Calu3 (cell line): ENCODE measurements around the gene IFI16. TPM values are rescaled to one million over a fixed set of nuclear protein-coding genes. Genes with fewer than 3 reads are reported as not detected.

Experiments
- BruUV-seq: library from RNA; stranded (reverse); fragments of 400-500 nt; replicated peaks from 2 replicates; lab custom pipeline; 2021; lab: Mats Ljungman, UMichigan
- CTCF ChIA-PET: fragments of 300-600 bp; sonication (Branson Sonifier 250); formaldehyde crosslinking; loops from one replicate; lab custom pipeline; 2022; ENCODE audit warnings: antibody characterized with exemption; lab: Charles Lee
- DNase-seq: peaks from one replicate; pipeline ENCODE4 v3.0.0; 2022
- H3K27ac Mint-ChIP-seq: one replicate; pipeline ENCODE4 v1.8.0; 2022; ENCODE audit warnings: mixed read lengths; ENCODE audit not compliant: unreplicated experiment
- H3K27me3 Mint-ChIP-seq: one replicate; pipeline ENCODE4 v1.8.0; 2022; ENCODE audit warnings: mixed read lengths; ENCODE audit not compliant: unreplicated experiment
- H3K36me3 Mint-ChIP-seq: one replicate; pipeline ENCODE4 v1.8.0; 2022; ENCODE audit warnings: mild to moderate bottlenecking, moderate library complexity, mixed read lengths; ENCODE audit not compliant: insufficient read depth, unreplicated experiment
- H3K4me1 Mint-ChIP-seq: one replicate; pipeline ENCODE4 v1.8.0; 2022; ENCODE audit warnings: mild to moderate bottlenecking, low read depth, mixed read lengths; ENCODE audit not compliant: unreplicated experiment
- H3K4me3 Mint-ChIP-seq: one replicate; pipeline ENCODE4 v1.8.0; 2022; ENCODE audit warnings: mild to moderate bottlenecking, low read depth, moderate library complexity, mixed read lengths; ENCODE audit not compliant: unreplicated experiment
- H3K9me3 Mint-ChIP-seq: one replicate; pipeline ENCODE4 v1.8.0; 2022; ENCODE audit warnings: low read depth, mixed read lengths; ENCODE audit not compliant: unreplicated experiment
- intact Hi-C: fragments of 100-400 bp; cut with micrococcal nuclease; formaldehyde crosslinking; loops from one replicate; pipeline ENCODE4 v1.10.0; 2022; ENCODE audit not compliant: unreplicated experiment
- total RNA-seq: library from RNA; stranded (reverse); gene quantifications from 2 replicates; pipeline ENCODE4 v1.2.3, GENCODE V29; 2022
- TF ChIP-seq, protein P1 (sequence below): fragments of 200-600 bp; IDR thresholded peaks from one replicate; pipeline ENCODE4 v1.8.0; 2022; ENCODE audit warnings: antibody characterized with exemption; ENCODE audit not compliant: unreplicated experiment

The IFI16 gene
- total RNA-seq, 1 experiment from 2014 or later: 52.8 TPM

DNA sequence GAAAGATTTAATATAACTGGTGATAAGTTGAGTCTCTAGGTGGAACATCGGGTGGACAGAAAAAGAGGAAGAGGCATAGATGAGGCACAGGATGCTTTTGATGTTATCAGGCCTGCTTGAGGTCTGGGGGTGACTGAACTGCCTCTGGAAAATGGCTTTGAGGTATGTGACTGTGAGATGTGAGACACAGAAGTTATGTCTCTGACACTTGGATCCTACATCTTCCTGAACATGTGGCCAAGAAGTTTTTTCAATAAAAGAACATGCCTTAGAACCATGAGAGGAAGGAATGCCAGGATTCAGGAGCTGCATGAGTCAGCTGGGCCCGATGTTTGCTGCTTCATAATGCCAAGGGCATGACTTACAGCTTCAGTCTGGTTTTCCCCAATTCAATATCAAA lies 78.3 kb downstream of the IFI16 start:
- BruUV-seq: no TSS peak
- no peak overlapping the region for H3K27ac Mint-ChIP-seq

DNA sequence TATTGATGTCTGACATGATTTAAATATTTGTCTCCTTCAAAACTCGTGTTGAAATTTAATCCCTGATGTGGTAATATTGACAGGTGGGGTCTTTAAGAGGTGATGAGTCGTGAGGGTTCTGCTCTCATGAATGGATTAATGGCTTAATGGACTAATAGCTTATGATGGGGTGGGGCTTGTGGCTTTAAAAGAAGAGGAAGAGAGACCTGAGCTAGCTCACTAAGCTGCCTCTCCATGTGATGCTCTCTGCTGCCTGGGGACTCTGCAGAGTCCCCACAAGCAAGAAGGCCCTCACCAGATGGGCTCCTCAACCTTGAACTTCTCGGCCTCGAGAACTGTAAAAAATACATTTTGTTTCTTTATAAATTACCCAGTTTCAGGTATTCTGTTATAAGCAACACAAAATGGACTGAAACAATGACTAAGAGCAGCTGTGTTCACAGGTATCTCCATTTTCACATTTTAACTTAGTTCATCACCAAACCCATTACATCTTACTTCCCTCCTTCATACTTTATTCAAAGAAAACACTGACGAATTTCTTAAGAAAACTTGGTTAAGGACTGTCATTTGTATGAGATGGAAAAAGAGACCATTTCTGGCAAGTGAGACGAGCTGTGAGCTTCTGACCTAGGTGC lies 79.0 kb downstream of the IFI16 start:
- Mint-ChIP-seq H3K27ac (no peak overlapping the region), H3K36me3 (no peaks in the 10 kb centered on the region), H3K4me3 (no peak overlapping the region), H3K27me3 (no peaks in the 10 kb centered on the region), H3K4me1 (no peaks in the 10 kb centered on the region), H3K9me3 (no peaks in the 10 kb centered on the region)
- intact Hi-C loops: no loop called here
- CTCF ChIA-PET: no interaction called here
- TF ChIP-seq, protein P1, sequence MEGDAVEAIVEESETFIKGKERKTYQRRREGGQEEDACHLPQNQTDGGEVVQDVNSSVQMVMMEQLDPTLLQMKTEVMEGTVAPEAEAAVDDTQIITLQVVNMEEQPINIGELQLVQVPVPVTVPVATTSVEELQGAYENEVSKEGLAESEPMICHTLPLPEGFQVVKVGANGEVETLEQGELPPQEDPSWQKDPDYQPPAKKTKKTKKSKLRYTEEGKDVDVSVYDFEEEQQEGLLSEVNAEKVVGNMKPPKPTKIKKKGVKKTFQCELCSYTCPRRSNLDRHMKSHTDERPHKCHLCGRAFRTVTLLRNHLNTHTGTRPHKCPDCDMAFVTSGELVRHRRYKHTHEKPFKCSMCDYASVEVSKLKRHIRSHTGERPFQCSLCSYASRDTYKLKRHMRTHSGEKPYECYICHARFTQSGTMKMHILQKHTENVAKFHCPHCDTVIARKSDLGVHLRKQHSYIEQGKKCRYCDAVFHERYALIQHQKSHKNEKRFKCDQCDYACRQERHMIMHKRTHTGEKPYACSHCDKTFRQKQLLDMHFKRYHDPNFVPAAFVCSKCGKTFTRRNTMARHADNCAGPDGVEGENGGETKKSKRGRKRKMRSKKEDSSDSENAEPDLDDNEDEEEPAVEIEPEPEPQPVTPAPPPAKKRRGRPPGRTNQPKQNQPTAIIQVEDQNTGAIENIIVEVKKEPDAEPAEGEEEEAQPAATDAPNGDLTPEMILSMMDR: no peak
- BruUV-seq: no TSS peak
- no peak for DNase-seq

More for the DNA sequence above, 78.3 kb downstream of the IFI16 start:
- no peak overlapping the region for H3K4me3 Mint-ChIP-seq
- no peaks in the 10 kb centered on the region for H3K4me1 Mint-ChIP-seq
- TF ChIP-seq, protein P1: no peak
- H3K36me3 Mint-ChIP-seq: no peaks in the 10 kb centered on the region
- intact Hi-C loops: no loop called here
- CTCF ChIA-PET: no interaction called here
- H3K9me3 Mint-ChIP-seq: no peaks in the 10 kb centered on the region
- no peak for DNase-seq
- H3K27me3 Mint-ChIP-seq: no peaks in the 10 kb centered on the region

DNA sequence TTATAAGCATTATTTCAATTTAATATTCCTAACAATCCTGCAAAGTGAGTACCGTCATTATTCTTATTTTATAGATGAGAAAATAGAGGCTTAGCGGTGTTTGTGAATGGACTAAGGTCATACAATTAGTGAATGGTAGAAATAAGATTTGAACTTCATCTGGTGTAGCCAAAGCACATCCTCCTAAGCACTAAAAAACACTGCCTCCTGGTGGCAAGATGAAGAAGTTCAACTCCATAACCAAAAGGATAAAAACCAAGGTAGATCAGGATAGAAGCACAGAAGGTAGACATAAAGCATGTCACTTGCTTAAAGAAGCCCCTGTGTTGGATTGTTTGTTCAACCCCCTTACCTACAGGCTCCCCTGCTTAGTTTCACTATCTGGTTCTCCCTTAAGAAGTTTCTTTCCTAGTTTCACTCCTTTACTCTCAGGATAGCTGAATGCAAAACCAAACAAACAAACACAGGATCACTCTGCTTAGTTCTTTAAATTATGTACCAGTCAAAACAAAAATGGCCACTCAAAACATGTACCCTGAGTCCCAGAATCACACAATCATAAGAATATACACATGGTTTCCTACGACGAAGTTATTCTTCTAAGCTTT lies 79.6 kb downstream of the IFI16 start:
- no peak for DNase-seq
- no peaks in the 10 kb centered on the region for H3K9me3 Mint-ChIP-seq
- CTCF ChIA-PET: no interaction called here
- no peaks in the 10 kb centered on the region for H3K4me1 Mint-ChIP-seq
- no peak overlapping the region for H3K27ac Mint-ChIP-seq
- intact Hi-C loops: no loop called here
- no peaks in the 10 kb centered on the region for H3K27me3 Mint-ChIP-seq
- TF ChIP-seq, protein P1: peak; percentile 58
- H3K36me3 Mint-ChIP-seq: no peaks in the 10 kb centered on the region
- BruUV-seq: no TSS peak
- no peak overlapping the region for H3K4me3 Mint-ChIP-seq

DNA sequence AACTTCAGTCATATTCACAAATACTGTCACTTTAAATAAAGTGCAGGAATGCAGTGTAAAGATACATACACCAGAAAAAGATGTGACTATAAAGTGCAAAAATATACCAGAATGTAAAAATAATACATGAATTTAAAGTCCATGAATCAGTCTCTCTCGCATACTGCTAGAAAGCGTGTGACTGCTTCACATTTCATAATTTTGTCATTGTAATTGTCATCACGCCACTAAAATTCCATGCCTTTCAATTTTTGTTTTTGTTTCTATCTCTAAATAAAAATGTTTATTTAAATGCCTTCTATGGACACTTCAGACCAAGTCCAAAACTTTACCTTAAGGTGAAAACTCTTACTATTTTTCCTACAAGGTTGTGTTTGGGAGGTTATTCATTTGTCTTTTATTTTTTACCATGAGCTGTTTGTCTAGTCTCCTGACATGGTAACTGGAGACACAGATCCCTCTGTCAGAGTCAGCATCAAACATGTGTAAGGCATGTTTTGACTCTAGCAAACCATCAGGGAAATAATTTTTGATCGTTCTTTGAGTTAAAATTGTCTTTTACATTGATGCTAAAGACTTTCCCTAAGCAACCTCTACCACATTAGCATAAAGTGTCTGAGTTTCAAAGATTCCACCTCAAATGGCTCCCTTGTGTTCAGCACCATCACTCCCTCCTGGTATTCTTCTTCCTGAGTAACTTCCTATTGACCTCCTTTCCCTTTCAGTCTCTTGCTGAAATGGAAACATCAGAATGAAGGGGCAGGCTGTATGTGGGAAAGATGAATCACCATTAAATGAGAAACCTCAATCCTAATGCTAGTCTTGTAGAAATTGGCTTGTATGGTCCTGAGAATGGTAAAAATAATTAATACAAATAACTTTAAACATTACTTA lies 80.8 kb downstream of the IFI16 start:
- CTCF ChIA-PET: no interaction called here
- Mint-ChIP-seq H3K27me3 (no peaks in the 10 kb centered on the region), H3K4me3 (no peak overlapping the region), H3K27ac (no peak overlapping the region), H3K36me3 (no peaks in the 10 kb centered on the region), H3K4me1 (no peaks in the 10 kb centered on the region), H3K9me3 (no peaks in the 10 kb centered on the region)
- intact Hi-C loops: no loop called here
- TF ChIP-seq, protein P1: no peak
- no peak for DNase-seq
- BruUV-seq: no TSS peak
